Measurements from ENCODE around the gene ASS1. TPM values are rescaled to one million over a fixed set of nuclear protein-coding genes. Genes with fewer than 3 reads are reported as not detected.

Gene ASS1
- total and polyA plus RNA-seq, 4 experiments from 2014 or later = not detected

GRCh38 chr9:130426883-130427282 is 17.9 kb upstream of the ASS1 start:
- no peak for DNase-seq
- Mint-ChIP-seq H3K27me3 (peaks cover 5 to 7% of the 10 kb centered on the region in 2 donors), H3K4me3 (no peak overlapping the region), H3K9me3 (peaks cover 0 to 4% (median 0%) of the 10 kb centered on the region in 8 donors), H3K4me1 (peaks cover 0 to 2% (median under 1%) of the 10 kb centered on the region in 4 donors), H3K27ac (no peak overlapping the region), H3K36me3 (no peaks in the 10 kb centered on the region)
- no peaks in the 10 kb centered on the region for H3K4me1 ChIP-seq (ENCODE audit: insufficient read depth, low read length)
- no peak overlapping the region for H3K27ac ChIP-seq (ENCODE audit: low read depth, low read length)
- no peaks in the 10 kb centered on the region for H3K27me3 ChIP-seq (ENCODE audit: insufficient read depth, low read length)
- H3K4me3 ChIP-seq (ENCODE audit: low read length in 2 of 2) = no peak overlapping the region
- intact Hi-C loops (cut with micrococcal nuclease) = no loop called here
- H3K36me3 ChIP-seq (ENCODE audit: insufficient read depth, low read length) = no peaks in the 10 kb centered on the region
- ChIA-PET CTCF (ENCODE audit: partially characterized antibody) (no interaction called here), POLR2A (ENCODE audit: partially characterized antibody) (no interaction called here)
- H3K9me3 ChIP-seq (ENCODE audit: control insufficient read depth in 1 of 2, low read length in 2 of 2) = no peaks in the 10 kb centered on the region

GRCh38 chr9:130427326-130427725 is 17.4 kb upstream of the ASS1 start:
- H3K4me1 ChIP-seq (ENCODE audit: insufficient read depth, low read length) = no peaks in the 10 kb centered on the region
- Mint-ChIP-seq H3K4me3 (no peak overlapping the region), H3K27ac (no peak overlapping the region), H3K9me3 (peaks cover 0 to 4% (median 0%) of the 10 kb centered on the region in 8 donors), H3K27me3 (peaks cover 7% of the 10 kb centered on the region in 2 donors), H3K4me1 (peaks cover 0 to 2% (median 1%) of the 10 kb centered on the region in 4 donors), H3K36me3 (no peaks in the 10 kb centered on the region)
- intact Hi-C loops (cut with micrococcal nuclease) = no loop called here
- ChIA-PET CTCF (ENCODE audit: partially characterized antibody) (no interaction called here), POLR2A (ENCODE audit: partially characterized antibody) (no interaction called here)
- H3K9me3 ChIP-seq (ENCODE audit: control insufficient read depth in 1 of 2, low read length in 2 of 2) = no peaks in the 10 kb centered on the region
- no peak for DNase-seq
- no peaks in the 10 kb centered on the region for H3K36me3 ChIP-seq (ENCODE audit: insufficient read depth, low read length)
- no peak overlapping the region for H3K4me3 ChIP-seq (ENCODE audit: low read length in 2 of 2)
- H3K27me3 ChIP-seq (ENCODE audit: insufficient read depth, low read length) = no peaks in the 10 kb centered on the region
- no peak overlapping the region for H3K27ac ChIP-seq (ENCODE audit: low read depth, low read length)

- H3K27me3 Mint-ChIP-seq = peaks cover 7 to 11% of the 10 kb centered on the region in 2 donors
- peaks cover 0 to 5% (median 1%) of the 10 kb centered on the region in 4 donors for H3K4me1 Mint-ChIP-seq
- H3K4me3 ChIP-seq (ENCODE audit: low read length in 2 of 2) = no peak overlapping the region
- no peaks in the 10 kb centered on the region for H3K4me1 ChIP-seq (ENCODE audit: insufficient read depth, low read length)
- peaks cover 0 to 4% (median 0%) of the 10 kb centered on the region in 8 donors for H3K9me3 Mint-ChIP-seq
- H3K27me3 ChIP-seq (ENCODE audit: insufficient read depth, low read length) = no peaks in the 10 kb centered on the region
- ChIA-PET POLR2A (ENCODE audit: partially characterized antibody) (no interaction called here), CTCF (ENCODE audit: partially characterized antibody) (no interaction called here)
- no peaks in the 10 kb centered on the region for H3K36me3 Mint-ChIP-seq
- intact Hi-C loops (cut with micrococcal nuclease) = no loop called here
- DNase-seq = no peak
- H3K27ac Mint-ChIP-seq = no peak overlapping the region
- no peaks in the 10 kb centered on the region for H3K9me3 ChIP-seq (ENCODE audit: control insufficient read depth in 1 of 2, low read length in 2 of 2)
- H3K27ac ChIP-seq (ENCODE audit: low read depth, low read length) = no peak overlapping the region
- H3K4me3 Mint-ChIP-seq = no peak overlapping the region
- no peaks in the 10 kb centered on the region for H3K36me3 ChIP-seq (ENCODE audit: insufficient read depth, low read length)
Measured at GRCh38 chr9:130428086-130428665, 16.6 kb upstream of the ASS1 start.

DNA sequence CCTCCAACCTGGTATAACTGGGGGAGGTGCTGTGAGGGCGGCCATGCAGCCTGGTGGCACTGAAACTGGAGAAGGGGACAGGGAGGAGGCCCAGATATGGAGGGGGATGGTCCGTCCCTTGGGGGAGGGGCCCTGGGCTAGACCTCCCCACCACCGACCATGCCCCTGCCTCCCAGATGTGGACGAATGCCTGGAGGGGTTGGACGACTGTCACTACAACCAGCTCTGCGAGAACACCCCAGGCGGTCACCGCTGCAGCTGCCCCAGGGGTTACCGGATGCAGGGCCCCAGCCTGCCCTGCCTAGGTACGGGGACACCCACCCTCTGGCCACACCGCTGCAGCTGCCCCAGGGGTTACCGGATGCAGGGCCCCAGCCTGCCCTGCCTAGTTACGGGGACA is 15.4 kb upstream of the ASS1 start:
- no peaks in the 10 kb centered on the region for H3K36me3 Mint-ChIP-seq
- intact Hi-C loops (cut with micrococcal nuclease) = no loop called here
- H3K4me1 ChIP-seq (ENCODE audit: insufficient read depth, low read length) = no peaks in the 10 kb centered on the region
- ChIA-PET CTCF (ENCODE audit: partially characterized antibody) (no interaction called here), POLR2A (ENCODE audit: partially characterized antibody) (no interaction called here)
- H3K4me3 Mint-ChIP-seq = no peak overlapping the region
- no peak overlapping the region for H3K4me3 ChIP-seq (ENCODE audit: low read length in 2 of 2)
- no peak overlapping the region for H3K27ac Mint-ChIP-seq
- no peaks in the 10 kb centered on the region for H3K27me3 ChIP-seq (ENCODE audit: insufficient read depth, low read length)
- H3K9me3 ChIP-seq (ENCODE audit: control insufficient read depth in 1 of 2, low read length in 2 of 2) = no peaks in the 10 kb centered on the region
- H3K27me3 Mint-ChIP-seq = peaks cover 7 to 14% of the 10 kb centered on the region in 2 donors
- H3K36me3 ChIP-seq (ENCODE audit: insufficient read depth, low read length) = no peaks in the 10 kb centered on the region
- no peak overlapping the region for H3K27ac ChIP-seq (ENCODE audit: low read depth, low read length)
- peaks cover 0 to 4% (median 0%) of the 10 kb centered on the region in 8 donors for H3K9me3 Mint-ChIP-seq
- DNase-seq = no peak
- peaks cover 0 to 8% (median 1%) of the 10 kb centered on the region in 4 donors for H3K4me1 Mint-ChIP-seq

DNA sequence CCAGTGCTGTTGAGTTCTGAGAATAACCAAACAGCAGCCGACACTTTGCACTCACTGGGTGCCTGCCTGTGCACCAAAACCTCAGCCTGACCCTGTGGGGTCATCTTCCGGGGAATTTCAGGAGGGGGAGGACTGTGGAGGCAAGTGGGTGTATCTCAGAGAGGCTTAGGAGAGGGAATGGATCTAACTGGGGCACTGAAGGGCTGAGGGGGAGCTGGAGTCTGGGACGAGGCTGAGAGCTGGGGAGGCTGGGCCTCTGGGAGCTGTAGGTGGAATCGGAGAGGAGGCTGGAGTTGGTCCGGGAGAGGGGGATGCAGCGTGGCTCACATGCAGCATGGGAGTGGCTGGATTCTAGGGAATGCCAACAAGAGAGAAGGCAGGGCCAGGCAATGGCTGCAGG is 14.9 kb upstream of the ASS1 start:
- Mint-ChIP-seq H3K27ac (no peak overlapping the region), H3K4me3 (no peak overlapping the region), H3K4me1 (peaks cover 0 to 8% (median 1%) of the 10 kb centered on the region in 4 donors), H3K36me3 (no peaks in the 10 kb centered on the region), H3K9me3 (peaks cover 0 to 4% (median 0%) of the 10 kb centered on the region in 8 donors), H3K27me3 (peaks cover 7 to 14% of the 10 kb centered on the region in 2 donors)
- ChIA-PET CTCF (ENCODE audit: partially characterized antibody) (no interaction called here), POLR2A (ENCODE audit: partially characterized antibody) (no interaction called here)
- Histone ChIP-seq H3K27me3 (ENCODE audit: insufficient read depth, low read length) (no peaks in the 10 kb centered on the region), H3K4me1 (ENCODE audit: insufficient read depth, low read length) (no peaks in the 10 kb centered on the region), H3K36me3 (ENCODE audit: insufficient read depth, low read length) (no peaks in the 10 kb centered on the region), H3K27ac (ENCODE audit: low read depth, low read length) (no peak overlapping the region), H3K9me3 (ENCODE audit: control insufficient read depth in 1 of 2, low read length in 2 of 2) (no peaks in the 10 kb centered on the region), H3K4me3 (ENCODE audit: low read length in 2 of 2) (no peak overlapping the region)
- DNase-seq = no peak
- intact Hi-C loops (cut with micrococcal nuclease) = no loop called here

DNA sequence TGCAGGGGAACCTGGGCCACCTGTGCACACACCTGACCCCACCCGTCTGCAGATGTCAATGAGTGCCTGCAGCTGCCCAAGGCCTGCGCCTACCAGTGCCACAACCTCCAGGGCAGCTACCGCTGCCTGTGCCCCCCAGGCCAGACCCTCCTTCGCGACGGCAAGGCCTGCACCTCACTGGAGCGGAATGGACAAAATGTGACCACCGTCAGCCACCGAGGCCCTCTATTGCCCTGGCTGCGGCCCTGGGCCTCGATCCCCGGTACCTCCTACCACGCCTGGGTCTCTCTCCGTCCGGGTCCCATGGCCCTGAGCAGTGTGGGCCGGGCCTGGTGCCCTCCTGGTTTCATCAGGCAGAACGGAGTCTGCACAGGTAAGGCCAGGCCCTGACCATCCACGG is 14.5 kb upstream of the ASS1 start:
- peaks cover 8 to 15% of the 10 kb centered on the region in 2 donors for H3K27me3 Mint-ChIP-seq
- H3K4me1 ChIP-seq (ENCODE audit: insufficient read depth, low read length) = no peaks in the 10 kb centered on the region
- no peak overlapping the region for H3K27ac ChIP-seq (ENCODE audit: low read depth, low read length)
- POLR2A ChIA-PET (ENCODE audit: partially characterized antibody) = no interaction called here
- H3K27ac Mint-ChIP-seq = no peak overlapping the region
- H3K36me3 ChIP-seq (ENCODE audit: insufficient read depth, low read length) = no peaks in the 10 kb centered on the region
- no peaks in the 10 kb centered on the region for H3K9me3 ChIP-seq (ENCODE audit: control insufficient read depth in 1 of 2, low read length in 2 of 2)
- H3K4me3 ChIP-seq (ENCODE audit: low read length in 2 of 2) = no peak overlapping the region
- DNase-seq = no peak
- H3K4me1 Mint-ChIP-seq = peaks cover 0 to 8% (median 1%) of the 10 kb centered on the region in 4 donors
- CTCF ChIA-PET (ENCODE audit: partially characterized antibody) = no interaction called here
- no peaks in the 10 kb centered on the region for H3K27me3 ChIP-seq (ENCODE audit: insufficient read depth, low read length)
- H3K4me3 Mint-ChIP-seq = no peak overlapping the region
- H3K9me3 Mint-ChIP-seq = peaks cover 0 to 4% (median 0%) of the 10 kb centered on the region in 8 donors
- intact Hi-C loops (cut with micrococcal nuclease) = no loop called here
- no peaks in the 10 kb centered on the region for H3K36me3 Mint-ChIP-seq

DNA sequence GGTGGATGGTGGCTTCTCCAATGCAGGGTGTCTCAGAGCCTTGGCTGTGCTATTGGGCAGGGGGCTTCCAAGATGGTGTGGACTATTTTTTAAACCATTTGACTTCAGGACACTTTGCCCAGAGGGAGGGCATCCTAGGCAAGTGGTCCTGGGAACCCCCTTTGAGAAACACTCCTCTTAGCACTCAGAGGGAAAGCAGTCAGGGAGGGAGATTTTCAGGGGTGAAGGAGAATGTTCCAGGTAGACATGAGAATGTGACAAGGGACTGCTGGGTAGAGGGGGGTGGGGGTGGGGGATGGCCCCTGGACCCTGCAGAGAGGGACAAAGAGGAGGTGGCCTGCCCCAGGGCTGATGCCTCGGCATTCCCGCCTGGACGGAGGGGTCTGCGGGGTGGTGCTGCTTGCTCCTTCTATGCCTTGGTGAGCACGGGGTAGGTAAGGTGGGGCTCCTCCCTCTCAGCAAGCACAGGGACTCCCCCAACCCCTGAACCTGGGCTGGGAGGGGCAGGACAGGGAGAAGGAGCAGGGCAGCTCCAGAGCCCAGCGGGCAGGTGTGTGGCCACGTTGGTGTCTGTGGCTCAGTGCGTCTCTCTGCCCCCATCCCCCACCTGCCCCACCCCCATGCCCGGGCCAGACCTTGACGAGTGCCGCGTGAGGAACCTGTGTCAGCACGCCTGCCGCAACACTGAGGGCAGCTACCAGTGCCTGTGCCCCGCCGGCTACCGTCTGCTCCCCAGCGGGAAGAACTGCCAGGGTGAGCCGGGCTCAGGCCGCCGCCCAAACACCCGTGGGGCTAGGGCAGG is 13.8 kb upstream of the ASS1 start:
- H3K36me3 ChIP-seq (ENCODE audit: insufficient read depth, low read length) = no peaks in the 10 kb centered on the region
- Mint-ChIP-seq H3K27me3 (peaks cover 10 to 18% of the 10 kb centered on the region in 2 donors), H3K4me3 (peak overlapping the region in 1 of 8 donors; percentile 5), H3K9me3 (peaks cover 0 to 4% (median 0%) of the 10 kb centered on the region in 8 donors), H3K27ac (no peak overlapping the region), H3K36me3 (no peaks in the 10 kb centered on the region), H3K4me1 (peaks cover 0 to 8% (median 1%) of the 10 kb centered on the region in 4 donors)
- H3K4me1 ChIP-seq (ENCODE audit: insufficient read depth, low read length) = no peaks in the 10 kb centered on the region
- ChIA-PET CTCF (ENCODE audit: partially characterized antibody) (no interaction called here), POLR2A (ENCODE audit: partially characterized antibody) (no interaction called here)
- H3K27ac ChIP-seq (ENCODE audit: low read depth, low read length) = no peak overlapping the region
- no peak for DNase-seq
- no peaks in the 10 kb centered on the region for H3K9me3 ChIP-seq (ENCODE audit: control insufficient read depth in 1 of 2, low read length in 2 of 2)
- no peaks in the 10 kb centered on the region for H3K27me3 ChIP-seq (ENCODE audit: insufficient read depth, low read length)
- no peak overlapping the region for H3K4me3 ChIP-seq (ENCODE audit: low read length in 2 of 2)
- intact Hi-C loops (cut with micrococcal nuclease) = no loop called here
